K562 (cell line): Measurements from ENCODE around the gene EIF3J. TPM values are rescaled to one million over a fixed set of nuclear protein-coding genes. Genes with fewer than 3 reads are reported as not detected.

Source experiments
- ATAC-seq: fragments of 200-7000 bp; cut with Tn5 transposase; 3 replicates; pipeline ENCODE4 v1.9.1; 2020; ENCODE audit warnings: moderate library complexity
- BruUV-seq: library from RNA; stranded (reverse); fragments of 400-500 nt; replicated peaks from 2 replicates; lab custom pipeline; 2021; lab: Mats Ljungman, UMichigan
- CTCF ChIA-PET: fragments of 300-600 bp; formaldehyde crosslinking; extraction: SDS; loops from one replicate; lab custom pipeline; 2021; ENCODE audit warnings: low intra/inter-chr PET ratio; lab: Yijun Ruan, JAX
- POLR2A ChIA-PET: fragments of 300-600, 350-650 bp; sonication (Branson Sonifier 250); formaldehyde crosslinking; extraction: SDS; loops from one replicate; lab custom pipeline; 2021; ENCODE audit warnings: antibody characterized with exemption, inconsistent platforms; lab: Yijun Ruan, JAX
- DNase-seq, 4 experiments: peaks; one replicate each; pipeline versions ENCODE4 v3.0.0 to v3.0.0-alpha.2; 2011 to 2018; ENCODE audit warnings: low spot score in 3 of 4, mixed read lengths in 3 of 4; ENCODE audit errors: extremely low read depth in 1 of 4
- FAIRE-seq: peaks from 2 replicates; lab custom pipeline; 2011; peaks lifted over from hg19 to GRCh38; lab: Jason Lieb, UNC
- H2AFZ ChIP-seq: 2 replicates; pipeline ENCODE4 v1.6.0; 2011; ENCODE audit warnings: low read depth, low read length, control low read depth, inconsistent platforms
- H3K27ac ChIP-seq: fragments of 200-600 bp; 3 replicates; pipeline ENCODE4 v1.8.0; 2011; ENCODE audit warnings: low read depth, mild to moderate bottlenecking, control low read depth, inconsistent platforms, low read length, moderate library complexity, mixed read lengths; ENCODE audit errors: extremely low read depth
- H3K27me3 ChIP-seq, 2 experiments: fragments of 300-600 bp in 1 of 2; 2 replicates in 1 of 2; 3 replicates in 1 of 2; pipeline versions ENCODE4 v1.6.0 to v1.8.0; 2011; ENCODE audit warnings: inconsistent platforms in 2 of 2, low read length in 2 of 2, mild to moderate bottlenecking in 1 of 2, mixed read lengths in 1 of 2, moderate library complexity in 1 of 2; ENCODE audit not compliant: control insufficient read depth in 2 of 2, insufficient read depth in 2 of 2
- H3K36me3 ChIP-seq: fragments of 300-600 bp; 3 replicates; pipeline ENCODE4 v1.8.0; 2011; ENCODE audit warnings: mild to moderate bottlenecking, low read length, inconsistent platforms; ENCODE audit not compliant: control insufficient read depth, insufficient read depth
- H3K4me1 ChIP-seq, 2 experiments: fragments of 200-600 bp in 1 of 2; replicated peaks in 1 of 2; 2 replicates in 1 of 2; 3 replicates in 1 of 2; pipeline versions ENCODE4 v1.5.1 to v1.8.0; 2011; ENCODE audit warnings: inconsistent platforms in 2 of 2, low read length in 2 of 2, mild to moderate bottlenecking in 1 of 2, mixed read lengths in 1 of 2, moderate library complexity in 1 of 2; ENCODE audit not compliant: control insufficient read depth in 2 of 2, insufficient read depth in 2 of 2
- H3K4me2 ChIP-seq: 2 replicates; pipeline ENCODE4 v1.6.1; 2011; ENCODE audit warnings: low read length, control low read depth, inconsistent platforms, mixed read lengths; ENCODE audit not compliant: insufficient read depth
- H3K4me3 ChIP-seq: fragments of 200-600 bp; sonication (generic), shearing (Covaris generic); 2 replicates; pipeline ENCODE4 v1.5.1; 2016; ENCODE audit warnings: control low read depth, inconsistent platforms
- H3K79me2 ChIP-seq: fragments of 200-600 bp; 3 replicates; pipeline ENCODE4 v1.8.0; 2011; ENCODE audit warnings: low read length, inconsistent platforms; ENCODE audit not compliant: control insufficient read depth, insufficient read depth
- H3K9ac ChIP-seq, 2 experiments: 2 replicates each; pipeline versions ENCODE4 v1.6.0 to v1.6.1; 2011; ENCODE audit warnings: low read depth in 2 of 2, low read length in 2 of 2, control low read depth in 1 of 2, inconsistent platforms in 1 of 2, mild to moderate bottlenecking in 1 of 2, mixed read lengths in 1 of 2; ENCODE audit not compliant: insufficient read depth in 1 of 2
- H3K9me1 ChIP-seq: one replicate; pipeline ENCODE4 v1.6.0; 2011; ENCODE audit warnings: inconsistent platforms, mild to moderate bottlenecking, low read length, moderate library complexity; ENCODE audit not compliant: control insufficient read depth, insufficient read depth
- H3K9me3 ChIP-seq: replicated peaks from 2 replicates; pipeline ENCODE4 v1.5.1; 2011; ENCODE audit warnings: low read depth, low read length, inconsistent platforms; ENCODE audit not compliant: control insufficient read depth, insufficient read depth
- H4K20me1 ChIP-seq: replicated peaks from 2 replicates; pipeline ENCODE4 v1.6.1; 2011; ENCODE audit warnings: low read length, inconsistent platforms, mixed read lengths; ENCODE audit not compliant: control insufficient read depth, insufficient read depth
- CBX3 ChIP-seq, 2 experiments: IDR thresholded peaks; 1 replicate in 1 of 2; 2 replicates in 1 of 2; pipeline ENCODE4 v1.6.1; 2012; ENCODE audit warnings: inconsistent platforms in 2 of 2, low read length in 2 of 2, borderline replicate concordance in 1 of 2, control low read depth in 1 of 2
- CHD1 ChIP-seq: fragments of 200-600 bp; sonication (generic); IDR thresholded peaks from one replicate; pipeline ENCODE4 v1.6.1; 2012; ENCODE audit warnings: mild to moderate bottlenecking, moderate library complexity, low read length, inconsistent platforms
- ELF4 ChIP-seq: fragments of 450-650 bp; formaldehyde crosslinking; IDR thresholded peaks from 2 replicates; pipeline ENCODE4 v1.4.0; 2022; ENCODE audit warnings: missing genetic modification characterization
- KAT7 ChIP-seq: sonication (generic); formaldehyde crosslinking; IDR thresholded peaks from 2 replicates; pipeline ENCODE4 v1.8.0; 2022; ENCODE audit warnings: missing genetic modification reagents, mild to moderate bottlenecking, borderline replicate concordance
- KLF10 ChIP-seq: fragments of 250-450 bp; sonication (Bioruptor Pico); IDR thresholded peaks from 2 replicates; pipeline ENCODE4 v1.6.1; 2021; ENCODE audit warnings: matching md5 sums
- RBM39 ChIP-seq: fragments of 200-400 bp; formaldehyde crosslinking; optimal IDR thresholded peaks from 2 replicates; pipeline ENCODE3; 2018; ENCODE audit warnings: low read depth, low read length
- SIN3B ChIP-seq: fragments of 450-650 bp; IDR thresholded peaks from 2 replicates; pipeline ENCODE4 v1.6.1; 2017; ENCODE audit warnings: low read depth, mild to moderate bottlenecking, moderate library complexity
- XRCC4 ChIP-seq: IDR thresholded peaks from one replicate; pipeline ENCODE4 v1.6.1; 2011; ENCODE audit not compliant: insufficient read depth, insufficient read length; ENCODE audit errors: extremely low read depth
- ZNF766 ChIP-seq: fragments of 200-800 bp; sonication (Bioruptor generic); conservative IDR thresholded peaks from 2 replicates; pipeline ENCODE4 v1.6.1; 2016; ENCODE audit warnings: missing genetic modification characterization, missing compliant biosample characterization
- ZNF780A ChIP-seq: fragments of 250-450 bp; sonication (Bioruptor Pico); IDR thresholded peaks from 2 replicates; pipeline ENCODE4 v1.5.0; 2021; ENCODE audit warnings: mild to moderate bottlenecking
- WGBS: fragments of 100-300 bp; shearing (Covaris generic); methylation state at CpG from one replicate; pipeline ENCODE4 v1.1.6; 2016; ENCODE audit warnings: low coverage, mixed read lengths; ENCODE audit not compliant: insufficient coverage; ENCODE audit errors: missing lambda C conversion rate; 5-methylcytosine and 5-hydroxymethylcytosine counted together
- in situ Hi-C: fragments of 300-500 bp; cut with MboI; formaldehyde crosslinking; loops from 4 replicates; pipeline ENCODE4 v1.15.0; 2018; ENCODE audit warnings: inconsistent platforms, mixed read lengths
- intact Hi-C: fragments of 100-400 bp; cut with micrococcal nuclease; formaldehyde crosslinking; loops from 2 replicates; pipeline ENCODE4 v1.14.2; 2022
- polyA plus RNA-seq, 8 experiments: library from polyadenylated mRNA; depleted of rRNA in 4 of 8; stranded (reverse) in 5 of 8; unstranded in 3 of 8; fragments of >200 nt; fragmentation: Nextera tagmentation in 2 of 8; fragmentation: Illumina TruSeq in 1 of 8; extraction: Ambion mirVana in 2 of 8; extraction: Trizol in 1 of 8; gene quantifications; 2 replicates each; pipeline versions ENCODE4 v1.2.1 to v1.2.3, GENCODE V29; 2011 to 2014; ENCODE audit warnings: inconsistent platforms in 1 of 8, missing spikeins in 1 of 8
- total RNA-seq, 7 experiments: library from RNA; depleted of rRNA in 6 of 7; stranded (reverse); fragments of >200 nt in 6 of 7; fragmentation: Illumina TruSeq in 2 of 7; extraction: Trizol in 2 of 7; gene quantifications; 2 replicates each; pipeline versions ENCODE4 v1.2.1 to v1.2.3, GENCODE V29; 2011 to 2021; ENCODE audit warnings: low replicate concordance in 1 of 7
- TF ChIP-seq, protein P1 (sequence below): IDR thresholded peaks from 3 replicates; pipeline ENCODE4 v1.6.1; 2011; ENCODE audit warnings: borderline replicate concordance, mild to moderate bottlenecking, moderate library complexity; ENCODE audit not compliant: insufficient read length; ENCODE audit errors: extremely low read depth
- TF ChIP-seq, protein P2 (sequence below), 2 experiments: fragments of 450-650 bp; conservative IDR thresholded peaks; 2 replicates each; pipeline ENCODE4 v1.6.1; 2017; ENCODE audit warnings: mild to moderate bottlenecking in 2 of 2, moderate library complexity in 2 of 2
- TF ChIP-seq, protein P3 (sequence below): sonication (generic); formaldehyde crosslinking; IDR thresholded peaks from 2 replicates; pipeline ENCODE4 v1.8.0; 2022; ENCODE audit warnings: mild to moderate bottlenecking, missing genetic modification reagents
- TF ChIP-seq, protein P4 (sequence below): fragments of 250-450 bp; sonication (Bioruptor Pico); IDR thresholded peaks from 2 replicates; pipeline ENCODE4 v1.5.0; 2020; ENCODE audit warnings: mild to moderate bottlenecking

Gene EIF3J
- total and polyA plus RNA-seq, 9 of the 15 experiments (the other 6 are each of a cell fraction or from before 2014, with no cell fraction given), result 44.2 to 217 (median 151) TPM

DNA sequence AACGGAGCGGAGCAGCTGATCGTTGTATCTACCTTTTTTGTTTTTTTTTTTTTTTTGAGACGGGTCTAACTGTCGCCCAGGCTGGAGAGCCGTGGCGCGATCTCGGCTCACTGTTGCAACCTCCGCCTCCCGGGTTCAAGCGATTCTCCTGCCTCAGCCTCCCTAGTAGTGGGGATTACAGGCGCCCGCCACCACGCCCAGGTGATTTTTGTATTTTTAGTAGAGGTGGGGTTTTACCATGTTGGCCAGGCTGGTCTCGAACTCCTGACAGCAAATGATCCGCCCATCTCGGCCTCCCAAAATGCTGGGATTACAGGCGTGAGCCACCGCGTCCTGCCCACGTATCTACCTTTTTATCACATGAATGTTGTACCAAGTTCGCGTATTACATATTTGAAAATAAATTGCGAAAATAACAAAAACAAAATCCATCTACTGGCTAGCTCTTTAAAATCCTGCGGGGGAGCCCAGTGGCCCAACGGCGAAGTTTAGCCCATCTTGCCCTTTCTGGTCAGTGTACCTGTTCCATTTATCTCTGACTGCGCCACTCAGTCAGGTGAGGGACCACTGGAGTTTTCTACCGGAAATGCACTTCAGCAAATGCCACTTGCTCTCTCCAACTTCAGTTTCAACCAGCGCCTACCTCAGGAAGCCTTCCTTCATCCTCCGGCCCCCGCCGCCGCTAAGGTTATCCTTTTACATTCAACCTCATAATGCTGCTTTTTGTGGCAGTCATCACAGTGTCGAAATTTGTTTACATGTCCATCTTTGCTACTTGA is 1.2 kb upstream of the EIF3J start:
- Histone ChIP-seq H3K9me3 (no peaks in the 10 kb centered on the region), H4K20me1 (0 out of 2 replicates have a peak, but pooled peaks cover 5% of the 10 kb centered on the region), H3K27ac (peak overlapping the region; percentile 83), H3K4me2 (peak overlapping the region; percentile 97), H3K36me3 (peaks cover 33% of the 10 kb centered on the region), H3K27me3 (no peaks in the 10 kb centered on the region), H3K4me3 (peak overlapping the region; percentile 99), H3K4me1 (peaks cover 3 to 27% of the 10 kb centered on the region in 2 experiments; a peak in 4 of 5 replicates), H2AFZ (peak overlapping the region; percentile 96), H3K9me1 (no peaks in the 10 kb centered on the region), H3K79me2 (peaks cover 57% of the 10 kb centered on the region), H3K9ac (peak overlapping the region; percentile 81 to 93)
- DNase-seq (peak in 2 of 4 experiments; percentile 12 to 48), ATAC-seq (no peak), FAIRE-seq (peak; percentile 37)
- intact Hi-C loops (loop anchor here (10.0 kb wide), 1 partner anchor 321 kb away; no protein-coding TSS in a partner anchor), in situ Hi-C loops (no loop called here)
- TSS peak; percentile 70 for BruUV-seq
- POLR2A ChIA-PET, result no interaction called here
- CTCF ChIA-PET, result no interaction called here
- 47% methylated on average over 29 of the region's 36 CpGs for WGBS
- TF ChIP-seq ELF4 (CRISPR knock-in tag), result no peak
- no peak for TF ChIP-seq KLF10 (CRISPR knock-in tag)
- TF ChIP-seq ZNF780A (CRISPR knock-in tag), result no peak
- no peak for TF ChIP-seq RBM39
- peak; percentile 76; the same call in 1 of the 2 replicates for TF ChIP-seq KAT7 (CRISPR knock-in tag)
- TF ChIP-seq, protein P1, sequence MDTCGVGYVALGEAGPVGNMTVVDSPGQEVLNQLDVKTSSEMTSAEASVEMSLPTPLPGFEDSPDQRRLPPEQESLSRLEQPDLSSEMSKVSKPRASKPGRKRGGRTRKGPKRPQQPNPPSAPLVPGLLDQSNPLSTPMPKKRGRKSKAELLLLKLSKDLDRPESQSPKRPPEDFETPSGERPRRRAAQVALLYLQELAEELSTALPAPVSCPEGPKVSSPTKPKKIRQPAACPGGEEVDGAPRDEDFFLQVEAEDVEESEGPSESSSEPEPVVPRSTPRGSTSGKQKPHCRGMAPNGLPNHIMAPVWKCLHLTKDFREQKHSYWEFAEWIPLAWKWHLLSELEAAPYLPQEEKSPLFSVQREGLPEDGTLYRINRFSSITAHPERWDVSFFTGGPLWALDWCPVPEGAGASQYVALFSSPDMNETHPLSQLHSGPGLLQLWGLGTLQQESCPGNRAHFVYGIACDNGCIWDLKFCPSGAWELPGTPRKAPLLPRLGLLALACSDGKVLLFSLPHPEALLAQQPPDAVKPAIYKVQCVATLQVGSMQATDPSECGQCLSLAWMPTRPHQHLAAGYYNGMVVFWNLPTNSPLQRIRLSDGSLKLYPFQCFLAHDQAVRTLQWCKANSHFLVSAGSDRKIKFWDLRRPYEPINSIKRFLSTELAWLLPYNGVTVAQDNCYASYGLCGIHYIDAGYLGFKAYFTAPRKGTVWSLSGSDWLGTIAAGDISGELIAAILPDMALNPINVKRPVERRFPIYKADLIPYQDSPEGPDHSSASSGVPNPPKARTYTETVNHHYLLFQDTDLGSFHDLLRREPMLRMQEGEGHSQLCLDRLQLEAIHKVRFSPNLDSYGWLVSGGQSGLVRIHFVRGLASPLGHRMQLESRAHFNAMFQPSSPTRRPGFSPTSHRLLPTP, result no peak
- TF ChIP-seq, protein P2, sequence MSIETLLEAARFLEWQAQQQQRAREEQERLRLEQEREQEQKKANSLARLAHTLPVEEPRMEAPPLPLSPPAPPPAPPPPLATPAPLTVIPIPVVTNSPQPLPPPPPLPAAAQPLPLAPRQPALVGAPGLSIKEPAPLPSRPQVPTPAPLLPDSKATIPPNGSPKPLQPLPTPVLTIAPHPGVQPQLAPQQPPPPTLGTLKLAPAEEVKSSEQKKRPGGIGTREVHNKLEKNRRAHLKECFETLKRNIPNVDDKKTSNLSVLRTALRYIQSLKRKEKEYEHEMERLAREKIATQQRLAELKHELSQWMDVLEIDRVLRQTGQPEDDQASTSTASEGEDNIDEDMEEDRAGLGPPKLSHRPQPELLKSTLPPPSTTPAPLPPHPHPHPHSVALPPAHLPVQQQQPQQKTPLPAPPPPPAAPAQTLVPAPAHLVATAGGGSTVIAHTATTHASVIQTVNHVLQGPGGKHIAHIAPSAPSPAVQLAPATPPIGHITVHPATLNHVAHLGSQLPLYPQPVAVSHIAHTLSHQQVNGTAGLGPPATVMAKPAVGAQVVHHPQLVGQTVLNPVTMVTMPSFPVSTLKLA (conservative IDR thresholded peaks at IDR 0.05), result 0 out of 4 replicates have a peak, but pooled peaks of 1 of the 2 experiments have one; percentile 1
- TF ChIP-seq CBX3 (IDR thresholded peaks at IDR 0.05; ENCODE audit: borderline replicate concordance in 1 of 2, low read length in 2 of 2), result no peak
- TF ChIP-seq, protein P3, sequence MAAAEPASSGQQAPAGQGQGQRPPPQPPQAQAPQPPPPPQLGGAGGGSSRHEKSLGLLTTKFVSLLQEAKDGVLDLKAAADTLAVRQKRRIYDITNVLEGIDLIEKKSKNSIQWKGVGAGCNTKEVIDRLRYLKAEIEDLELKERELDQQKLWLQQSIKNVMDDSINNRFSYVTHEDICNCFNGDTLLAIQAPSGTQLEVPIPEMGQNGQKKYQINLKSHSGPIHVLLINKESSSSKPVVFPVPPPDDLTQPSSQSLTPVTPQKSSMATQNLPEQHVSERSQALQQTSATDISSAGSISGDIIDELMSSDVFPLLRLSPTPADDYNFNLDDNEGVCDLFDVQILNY (CRISPR knock-in tag), result 0 out of 2 replicates have a peak, but pooled peaks have one; percentile 19
- TF ChIP-seq SIN3B, result no peak
- TF ChIP-seq ZNF766 (CRISPR knock-in tag), result no peak
- TF ChIP-seq CHD1, result peak; percentile 3
- TF ChIP-seq, protein P4, sequence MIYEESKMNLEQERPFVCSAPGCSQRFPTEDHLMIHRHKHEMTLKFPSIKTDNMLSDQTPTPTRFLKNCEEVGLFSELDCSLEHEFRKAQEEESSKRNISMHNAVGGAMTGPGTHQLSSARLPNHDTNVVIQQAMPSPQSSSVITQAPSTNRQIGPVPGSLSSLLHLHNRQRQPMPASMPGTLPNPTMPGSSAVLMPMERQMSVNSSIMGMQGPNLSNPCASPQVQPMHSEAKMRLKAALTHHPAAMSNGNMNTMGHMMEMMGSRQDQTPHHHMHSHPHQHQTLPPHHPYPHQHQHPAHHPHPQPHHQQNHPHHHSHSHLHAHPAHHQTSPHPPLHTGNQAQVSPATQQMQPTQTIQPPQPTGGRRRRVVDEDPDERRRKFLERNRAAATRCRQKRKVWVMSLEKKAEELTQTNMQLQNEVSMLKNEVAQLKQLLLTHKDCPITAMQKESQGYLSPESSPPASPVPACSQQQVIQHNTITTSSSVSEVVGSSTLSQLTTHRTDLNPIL (CRISPR knock-in tag), result no peak
- no peak for TF ChIP-seq XRCC4
